ENCODE data around the gene KRT15.
"Not testable (repeated sequence)": the region's sequence is repeated elsewhere in the genome, so short reads cannot be mapped to it uniquely, and the experiment has no call there.

KRT15 gene

DNA sequence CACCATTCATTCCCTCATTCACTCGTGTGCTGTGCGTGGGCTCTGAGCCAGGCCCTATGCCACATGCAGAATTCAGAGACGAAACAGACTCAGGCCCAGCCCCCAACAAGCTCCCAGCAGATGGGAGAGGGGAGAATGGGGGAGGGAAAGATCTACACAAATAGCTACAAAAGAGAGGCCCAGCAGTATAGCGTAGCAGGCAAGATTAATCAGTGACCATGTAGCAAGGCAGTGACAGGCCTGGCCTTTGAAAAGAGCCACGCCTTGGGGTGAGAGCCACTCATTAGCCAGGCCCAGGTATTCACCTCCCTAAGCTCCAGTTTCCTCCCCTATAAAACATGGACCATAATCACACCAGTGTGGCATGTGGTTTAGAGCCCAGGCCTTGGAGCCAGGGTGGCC lies 25.8 kb upstream of the KRT15 start:
- DNase-seq = peak; percentile 53

DNA sequence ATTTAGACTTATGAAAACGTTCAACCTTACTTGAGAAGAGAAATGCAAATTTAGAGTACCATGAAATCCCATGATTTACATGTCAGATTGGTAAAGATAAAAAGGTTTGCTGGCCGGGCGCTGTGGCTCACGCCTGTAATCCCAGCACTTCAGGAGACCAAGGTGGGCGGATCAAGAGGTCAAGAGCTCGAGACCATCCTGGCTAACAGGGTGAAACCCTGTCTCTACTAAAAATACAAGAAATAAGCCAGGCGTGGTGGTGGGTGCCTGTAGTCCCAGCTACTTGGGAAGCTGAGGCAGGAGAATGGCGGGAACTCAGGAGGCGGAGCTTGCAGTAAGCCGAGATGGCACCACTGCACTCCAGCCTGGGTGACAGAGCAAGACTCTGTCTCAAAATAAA lies 24.1 kb upstream of the KRT15 start:
- not testable (repeated sequence) for DNase-seq

DNA sequence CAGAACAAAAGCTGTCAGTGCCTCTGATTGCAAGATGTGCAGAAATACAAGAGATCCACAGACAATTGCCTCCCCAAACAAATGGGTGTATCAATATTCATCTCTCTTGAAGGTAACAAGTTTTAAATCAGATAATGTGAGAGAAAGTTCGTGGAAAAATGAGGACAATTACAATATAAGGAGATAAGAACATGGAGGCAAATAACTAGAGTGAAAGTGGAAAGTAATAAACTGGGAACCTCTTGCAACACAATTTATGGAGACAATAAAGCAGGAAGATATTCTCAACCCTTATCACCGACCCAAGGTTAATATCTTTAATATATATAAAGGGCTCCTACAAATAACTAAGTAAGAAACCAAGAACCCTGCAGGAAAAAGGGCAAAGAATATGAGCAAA lies 23.7 kb upstream of the KRT15 start:
- DNase-seq = no peak

DNA sequence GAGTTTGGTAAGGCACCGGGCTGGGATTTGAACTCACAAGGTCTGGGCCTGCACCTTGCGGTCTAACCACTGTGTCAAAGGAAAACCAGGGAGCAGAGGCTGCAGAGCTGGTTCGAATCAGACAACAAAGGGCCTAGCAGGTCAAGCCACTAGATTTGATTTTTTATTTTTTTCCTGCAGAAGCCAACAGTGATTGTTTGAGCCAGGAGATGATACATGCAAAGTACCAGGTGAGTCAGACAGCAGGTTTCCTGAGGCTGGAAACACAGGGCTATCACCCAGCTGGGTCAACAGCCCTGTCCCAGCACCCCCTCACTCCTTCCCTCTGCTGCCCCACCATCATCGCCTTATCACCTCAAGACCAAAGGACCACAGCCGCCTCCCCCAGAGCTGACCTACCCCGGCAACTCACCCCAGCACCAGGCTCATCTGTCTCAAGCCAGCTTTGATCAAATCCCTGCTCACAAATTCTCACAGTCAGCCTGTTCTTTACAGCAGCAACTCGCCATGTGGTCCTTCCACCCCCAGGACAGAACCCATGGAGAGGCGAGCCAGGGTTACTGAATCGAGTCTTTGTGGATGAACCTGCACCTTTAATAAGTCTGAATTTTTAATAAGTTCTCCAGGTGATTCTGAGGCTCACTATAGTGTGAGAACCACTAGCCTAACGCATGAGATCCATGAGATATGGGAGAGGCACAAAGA lies 22.4 kb upstream of the KRT15 start:
- no peak for DNase-seq

DNA sequence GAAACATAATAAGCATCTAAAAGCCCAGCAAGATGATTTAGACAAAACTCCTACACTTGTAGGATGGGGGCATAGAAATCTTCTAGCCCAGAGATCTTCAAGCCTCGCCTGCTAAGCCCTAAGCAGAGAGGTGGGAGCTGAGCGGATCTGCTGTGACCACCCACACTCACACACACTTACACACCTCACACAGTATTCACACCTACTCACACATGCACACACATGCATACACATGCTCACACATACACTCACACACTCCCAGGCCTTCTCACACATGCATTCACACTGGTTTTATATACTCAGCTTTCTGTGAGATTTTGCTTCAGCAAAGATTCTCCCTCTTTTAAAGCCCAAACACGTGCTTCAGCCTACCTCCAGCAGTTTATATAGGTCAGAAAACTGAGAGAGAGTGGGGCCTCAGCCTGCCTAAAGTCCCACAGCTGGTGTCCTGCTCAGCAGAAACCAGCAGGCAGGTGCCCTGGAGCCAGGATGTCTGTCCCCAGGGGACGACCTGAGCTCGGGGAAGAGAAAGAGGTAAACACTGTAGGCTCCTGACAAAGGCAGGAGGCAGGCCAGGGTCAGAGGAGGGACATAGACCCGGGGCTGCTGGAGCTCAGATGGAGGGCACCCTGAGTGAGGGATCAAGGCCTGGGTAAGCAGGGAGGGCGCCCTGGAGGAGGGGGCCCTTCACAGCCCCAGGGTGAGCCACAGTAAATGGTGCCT lies 21.4 kb upstream of the KRT15 start:
- no peak for DNase-seq

DNA sequence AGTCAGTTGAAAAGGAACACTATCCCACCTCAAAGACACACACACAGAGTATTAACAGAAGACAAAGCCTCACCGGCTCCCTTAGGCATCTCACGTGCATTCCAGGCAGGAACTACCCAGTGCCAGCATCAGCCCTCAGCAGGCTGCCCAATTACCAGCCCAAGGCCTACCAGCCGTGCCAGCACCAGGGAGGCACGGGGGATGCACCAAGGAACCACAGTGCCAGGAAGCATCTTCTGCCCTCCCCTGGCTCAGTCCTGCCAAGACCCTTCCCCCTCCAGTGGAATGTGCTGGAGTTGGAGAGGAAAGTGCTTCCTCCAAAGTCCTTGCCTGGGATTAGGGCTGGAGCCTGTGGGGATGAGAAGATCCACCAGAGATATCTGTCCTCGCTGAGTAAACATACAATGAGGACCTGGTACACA lies 20.4 kb upstream of the KRT15 start:
- no peak for DNase-seq

DNA sequence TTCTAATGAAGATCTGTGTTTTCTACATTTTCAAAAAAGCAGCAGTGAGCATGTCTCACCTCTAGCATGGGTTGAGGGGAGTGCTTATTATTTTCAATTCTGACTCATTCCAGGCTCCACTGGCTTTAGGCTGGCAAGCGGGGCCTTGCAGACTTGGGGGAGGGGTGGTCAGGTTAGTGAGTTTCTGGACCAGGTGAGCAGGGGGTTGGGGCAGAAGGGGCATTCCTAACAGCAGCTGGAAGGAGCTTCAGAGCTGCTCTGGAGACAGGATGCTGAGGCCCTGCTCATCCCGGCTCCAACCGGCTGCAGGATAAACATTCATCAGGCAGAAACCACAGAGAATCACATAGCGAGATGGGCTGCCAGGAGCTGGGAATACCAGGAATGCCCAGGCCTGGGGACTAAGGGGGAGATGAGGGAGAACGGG lies 19.9 kb upstream of the KRT15 start:
- DNase-seq = no peak

DNA sequence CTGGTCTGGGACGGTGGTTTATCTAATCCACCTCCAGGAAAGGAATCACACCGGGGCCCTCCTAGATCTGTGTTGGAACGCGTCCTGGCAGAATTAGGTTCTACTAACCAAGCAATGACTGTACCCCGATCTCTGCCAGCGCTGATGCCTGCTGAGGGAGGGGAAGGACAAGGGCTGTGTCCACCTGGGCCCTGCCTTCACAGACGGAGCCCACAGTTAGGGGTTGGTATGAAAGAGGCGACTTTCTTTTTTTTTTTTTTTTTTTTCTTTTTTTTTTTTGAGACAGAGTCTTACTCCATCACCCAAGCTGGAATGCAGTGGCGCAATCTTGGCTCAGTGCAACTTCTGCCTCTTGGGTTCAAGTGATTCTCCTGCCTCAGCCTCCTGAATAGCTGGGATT lies 19.3 kb upstream of the KRT15 start:
- DNase-seq = no peak

DNA sequence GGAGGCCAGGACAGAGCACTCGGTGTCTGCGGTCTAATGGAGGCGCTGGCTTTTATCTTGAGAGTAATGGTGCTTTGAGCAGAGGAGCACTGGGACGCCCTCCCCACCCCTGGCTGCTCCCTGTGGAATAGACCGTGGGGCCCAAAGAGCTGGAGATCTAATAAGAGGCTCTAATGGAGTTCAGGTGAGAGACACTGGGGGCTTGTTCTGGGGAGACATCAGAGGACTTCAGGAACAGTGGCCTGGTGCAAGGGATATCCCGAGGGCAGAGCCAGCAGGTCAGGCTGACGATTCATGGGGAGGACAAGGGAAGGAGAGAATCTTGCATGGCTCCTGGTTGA lies 18.9 kb upstream of the KRT15 start:
- DNase-seq = no peak

DNA sequence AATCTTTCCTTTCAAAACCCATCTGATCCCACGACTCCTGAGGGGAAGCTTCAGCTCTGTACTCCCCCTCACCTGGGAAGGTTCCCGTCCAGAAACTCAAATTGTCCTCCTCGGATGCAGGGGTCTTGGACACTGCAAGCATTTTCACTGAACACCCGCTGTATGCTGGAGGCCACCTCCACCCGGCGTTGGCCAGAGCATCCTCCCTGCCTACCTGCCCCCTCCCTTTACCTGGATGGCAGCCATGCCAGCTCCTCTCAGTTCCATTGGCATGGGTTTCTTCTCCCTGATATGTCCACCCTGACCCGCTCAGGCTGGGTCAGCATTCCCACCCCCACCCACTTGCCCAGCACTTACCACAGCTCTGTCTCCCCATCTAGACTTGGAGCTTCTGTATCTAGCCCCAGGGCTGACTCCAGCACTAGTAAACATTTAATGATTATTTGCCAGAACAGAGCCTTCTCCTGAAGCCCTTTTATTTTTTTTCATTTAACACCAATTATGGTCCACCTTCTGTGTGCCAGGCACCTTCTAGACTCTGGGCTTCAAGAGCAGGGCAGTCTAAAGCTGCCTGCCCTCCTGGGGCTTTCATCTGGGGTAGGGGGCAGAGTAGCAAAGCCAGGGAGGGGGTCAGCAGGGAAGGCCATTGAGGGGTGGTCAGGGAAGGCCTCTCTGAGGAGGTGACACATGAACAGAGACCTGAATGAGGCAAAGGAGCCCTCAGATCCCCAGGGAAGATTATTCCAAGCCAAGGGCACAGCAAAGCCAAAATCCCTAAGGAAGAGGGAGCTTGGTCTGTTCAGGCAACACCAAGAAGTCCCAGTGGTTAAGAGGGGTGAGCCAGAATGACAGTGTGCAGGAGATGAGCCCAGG lies 18.3 kb upstream of the KRT15 start:
- no peak for DNase-seq

DNA sequence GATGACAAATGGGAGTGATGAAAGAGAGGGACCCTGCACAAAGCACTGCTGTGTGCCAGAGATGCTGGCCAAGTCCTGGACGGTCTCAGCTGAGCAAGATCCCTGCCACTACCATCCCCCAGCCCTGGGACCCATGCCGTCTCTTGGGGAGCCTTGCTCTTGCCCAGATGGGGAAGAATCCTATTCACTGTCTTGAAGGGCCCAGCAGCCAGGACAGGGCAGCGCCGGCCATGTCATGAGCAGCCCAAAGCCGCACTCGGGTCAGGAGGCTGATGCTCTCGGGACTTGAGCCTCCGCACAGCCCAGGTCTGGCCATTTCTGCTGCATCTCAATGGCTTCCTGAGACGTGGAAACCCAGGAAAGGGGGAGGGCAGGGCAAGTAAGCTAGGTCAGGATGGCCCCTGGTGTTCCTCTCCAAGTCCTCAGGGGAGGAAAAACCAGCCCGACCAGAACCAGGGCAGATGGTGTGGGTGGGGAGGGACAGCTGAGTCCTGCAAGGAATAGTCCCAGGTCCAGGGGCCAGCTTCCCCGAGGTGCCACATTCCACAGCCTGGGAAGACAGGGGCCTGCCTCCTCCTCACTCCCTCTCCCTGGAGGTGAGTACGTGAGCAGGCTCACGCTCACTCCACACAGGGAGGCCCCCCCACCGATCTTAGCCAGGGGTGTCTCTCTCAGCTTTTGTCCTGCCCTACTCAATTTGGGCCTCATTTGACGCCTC lies 17.2 kb upstream of the KRT15 start:
- no peak for DNase-seq

DNA sequence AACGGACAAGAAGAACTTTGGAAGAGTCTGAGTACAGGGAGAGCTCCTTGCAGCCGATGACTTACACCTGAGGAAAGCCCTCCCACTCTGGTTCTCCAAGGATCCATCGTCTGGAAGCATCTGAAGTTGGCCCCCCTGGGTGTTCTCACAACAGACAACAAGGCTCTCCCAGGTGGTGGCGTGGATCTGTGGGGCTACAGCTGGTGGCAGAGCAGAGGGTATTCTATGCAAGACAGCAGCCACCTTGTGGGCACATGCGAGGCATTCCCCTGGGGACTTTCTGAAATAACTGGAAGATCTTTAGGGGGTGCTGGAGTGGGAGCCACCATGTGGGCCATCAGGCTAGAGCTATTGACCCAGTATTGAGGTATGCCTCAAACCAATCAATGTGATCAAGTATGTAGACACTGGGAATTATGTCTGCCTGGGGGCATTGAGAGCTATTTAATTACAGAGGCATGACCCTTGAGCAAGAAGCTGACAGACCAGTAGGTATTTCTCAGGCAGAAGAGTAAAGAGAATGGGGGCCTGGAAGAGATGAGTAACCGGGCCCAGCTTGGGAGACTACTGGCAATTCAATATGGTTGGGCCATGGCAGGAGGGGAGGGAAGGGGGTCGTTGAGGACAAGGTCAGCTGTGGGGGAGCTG lies 16.3 kb upstream of the KRT15 start:
- no peak for DNase-seq

DNA sequence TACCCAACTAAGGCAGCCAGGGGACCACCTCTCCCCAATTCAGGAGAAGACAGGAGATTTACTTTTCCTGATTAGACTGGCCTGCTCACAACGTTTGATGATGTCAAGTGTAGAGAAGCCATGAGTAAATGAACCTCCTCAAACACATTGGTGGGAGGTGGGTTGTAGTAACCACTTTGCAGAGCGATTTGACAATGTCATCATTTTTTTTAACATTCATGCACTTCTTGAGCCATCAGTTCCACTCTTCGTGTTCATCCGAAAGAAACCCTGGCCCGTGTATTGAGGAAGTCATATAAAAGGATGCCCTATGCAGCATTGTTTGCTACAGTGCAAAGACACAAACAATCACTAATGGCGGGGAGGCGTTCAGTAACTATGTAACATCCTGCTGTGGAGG lies 14.9 kb upstream of the KRT15 start:
- no peak for DNase-seq

DNA sequence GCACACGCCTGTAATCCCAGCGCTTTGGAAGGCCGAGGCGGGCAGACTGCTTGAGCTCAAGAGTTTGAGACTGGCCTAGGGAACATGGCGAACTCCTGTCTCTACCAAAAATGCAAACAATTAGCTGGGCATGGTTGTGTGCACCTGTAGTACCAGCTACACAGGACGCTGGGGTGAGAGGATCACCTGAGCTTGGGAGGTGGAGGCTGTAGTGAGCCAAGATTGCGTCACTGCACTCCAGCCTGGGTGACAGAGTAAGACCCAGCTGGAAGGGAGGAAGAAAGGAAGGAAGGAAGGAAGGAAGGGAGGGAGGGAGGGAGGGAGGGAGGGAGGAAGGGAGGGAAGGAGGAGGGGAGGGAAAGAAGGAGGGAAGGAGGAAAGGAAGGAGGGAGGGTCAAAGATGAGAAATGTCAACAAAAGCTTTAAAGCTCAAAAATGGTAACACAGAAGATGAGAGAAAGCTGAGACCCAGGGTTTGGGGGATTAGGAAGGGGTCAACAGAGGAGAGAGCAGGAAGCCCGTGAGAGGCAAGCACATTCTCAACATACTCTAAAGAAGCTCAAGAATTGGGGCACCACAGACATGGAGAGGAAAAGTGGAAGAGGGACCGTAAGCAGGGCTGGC lies 14.4 kb upstream of the KRT15 start:
- no peak for DNase-seq

DNA sequence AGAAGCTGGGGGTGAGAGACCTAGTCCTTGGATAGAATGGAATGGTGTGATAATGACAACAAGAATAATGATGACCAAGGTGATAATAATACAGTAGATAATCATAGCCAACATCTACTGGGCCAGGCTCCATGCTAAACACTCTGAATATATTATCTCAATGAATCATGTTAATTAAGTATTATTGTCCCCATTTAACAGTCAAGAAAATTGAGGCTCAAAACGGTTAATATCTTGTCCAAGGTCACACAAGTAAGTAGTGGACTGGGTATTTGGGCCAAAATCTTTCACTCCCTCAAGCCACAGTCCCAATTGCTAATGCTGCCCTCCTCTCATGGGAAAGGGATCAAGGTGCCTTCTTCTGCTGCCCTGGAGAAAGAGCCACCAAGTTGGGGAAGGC lies 13.3 kb upstream of the KRT15 start:
- DNase-seq = no peak

DNA sequence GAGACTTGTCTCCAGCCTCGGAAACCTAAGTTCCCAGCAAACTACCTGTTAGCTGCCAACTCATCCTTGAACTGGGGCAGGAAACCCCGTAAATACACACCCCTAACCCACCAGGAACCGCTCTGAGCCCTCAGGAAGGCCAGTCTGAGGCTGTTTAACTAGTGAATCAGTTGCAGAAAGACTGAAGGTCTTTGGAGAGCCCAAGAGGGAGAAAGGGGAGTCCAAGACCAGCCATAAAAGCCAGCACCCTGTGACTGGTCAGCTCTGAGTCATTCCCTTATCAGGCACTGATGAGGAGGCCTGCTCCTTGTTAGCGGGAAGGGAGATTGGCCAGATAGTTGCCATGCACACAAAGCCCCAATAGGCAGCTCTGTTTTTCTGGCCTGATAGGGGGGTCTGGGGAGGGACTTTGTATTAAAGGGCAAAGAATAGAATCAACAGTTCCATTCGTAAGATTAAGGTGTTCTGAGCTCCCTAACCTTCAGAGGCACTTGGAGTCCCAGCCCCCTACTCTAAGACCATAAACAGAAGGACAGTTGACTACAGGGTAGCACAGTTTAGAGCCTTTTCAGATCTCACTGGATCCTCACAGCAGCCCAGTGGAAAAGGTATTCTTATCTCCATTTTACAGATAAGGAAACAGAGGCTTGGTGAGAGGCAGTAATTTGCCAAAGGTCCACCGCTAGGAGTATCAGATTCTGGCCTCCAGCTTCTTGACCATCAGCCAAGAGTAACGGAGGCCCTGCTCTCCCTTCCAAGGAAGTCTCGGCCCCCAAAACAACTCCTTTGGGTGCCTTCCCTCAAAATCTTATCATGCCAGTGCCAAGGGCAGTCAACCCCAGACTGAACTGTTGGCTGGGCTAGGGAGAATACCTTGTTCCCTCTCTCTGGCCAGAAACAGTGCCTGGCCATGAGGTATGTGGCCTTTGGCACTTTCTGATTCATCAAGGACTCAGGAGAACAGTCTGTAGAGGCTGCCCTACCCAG lies 11.7 kb upstream of the KRT15 start:
- no peak for DNase-seq

DNA sequence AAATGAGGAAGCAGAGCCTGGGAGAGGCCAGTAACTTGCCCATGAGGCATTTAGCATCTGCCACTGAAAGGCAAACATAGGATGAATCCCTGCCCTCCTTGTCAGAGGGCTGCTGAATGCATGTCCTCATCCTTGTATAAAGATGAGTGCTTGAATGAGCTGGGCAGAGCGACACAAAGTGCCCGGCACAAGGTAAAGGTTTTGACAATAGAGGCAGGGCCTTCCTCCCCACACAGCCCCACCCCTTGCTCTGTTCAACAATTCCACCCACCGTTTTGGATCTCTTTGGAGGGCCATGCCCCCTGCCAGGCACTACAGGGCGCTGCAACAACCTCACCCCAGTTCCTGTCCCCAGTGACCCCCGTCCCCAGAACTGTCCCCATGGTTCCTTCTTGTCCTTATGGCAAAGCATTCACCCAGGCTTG lies 10.8 kb upstream of the KRT15 start:
- DNase-seq = no peak

DNA sequence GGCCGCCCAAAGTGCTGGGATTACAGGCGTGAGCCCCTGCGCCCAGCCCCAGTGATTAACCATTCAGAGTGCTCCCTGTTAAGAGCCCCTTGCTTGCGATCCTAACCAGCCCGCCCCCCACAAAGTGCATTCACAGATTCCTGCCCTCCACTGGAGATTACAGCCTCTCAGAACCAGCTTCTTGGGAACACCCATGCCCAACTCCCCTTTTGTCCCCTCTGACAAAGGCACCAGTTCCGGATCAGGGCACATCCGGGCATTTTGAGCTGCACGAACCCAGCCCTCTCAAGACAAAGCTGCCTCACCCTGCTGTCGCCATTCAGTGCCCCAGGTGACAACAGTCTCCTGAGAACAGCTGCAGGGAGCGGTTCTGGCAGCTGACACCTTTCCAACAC lies 10.3 kb upstream of the KRT15 start:
- DNase-seq = no peak

DNA sequence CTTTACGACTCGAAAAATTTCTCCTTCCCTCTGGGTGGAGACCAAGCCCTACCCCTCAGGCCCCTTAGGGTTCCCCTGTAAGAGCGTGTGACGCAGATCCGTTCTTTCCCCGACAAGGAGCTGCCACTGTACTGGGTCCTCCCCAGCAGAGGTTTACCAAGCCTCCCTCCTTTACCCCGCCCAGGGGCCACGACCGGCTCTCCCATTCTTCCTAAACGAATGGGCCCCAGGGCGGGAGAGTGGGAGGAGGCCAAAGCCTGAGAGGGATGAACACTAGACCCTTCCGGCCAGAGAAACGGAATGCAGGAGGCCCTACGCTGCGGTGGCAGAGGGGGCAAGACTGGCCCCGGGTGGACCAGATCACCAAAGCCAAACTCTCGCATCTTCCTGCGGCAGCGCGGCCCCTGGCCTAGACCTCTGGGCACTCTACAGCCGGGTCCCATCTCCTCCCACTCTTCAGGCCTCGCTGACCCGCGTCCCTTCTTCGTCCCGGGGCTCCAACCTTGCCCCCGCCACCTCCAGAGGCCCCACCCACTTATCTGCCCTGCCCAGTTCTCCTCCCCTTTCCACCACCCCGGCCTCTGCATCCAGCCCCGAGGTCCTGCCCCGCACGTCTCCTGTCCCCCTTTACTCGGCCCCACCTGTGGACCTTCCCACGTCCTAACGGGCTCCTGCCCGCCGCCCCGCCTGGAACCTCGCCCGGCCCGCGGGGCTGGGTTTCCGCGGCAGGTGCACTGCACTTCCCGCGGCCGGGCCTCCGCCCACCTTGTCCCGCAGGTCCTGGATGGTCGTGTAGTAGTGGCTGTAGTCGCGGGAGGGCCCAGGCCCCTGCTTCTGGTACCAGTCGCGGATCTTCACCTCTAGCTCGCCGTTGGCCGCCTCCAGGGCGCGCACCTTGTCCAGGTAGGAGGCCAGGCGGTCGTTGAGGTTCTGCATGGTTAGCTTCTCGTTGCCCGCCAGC lies 8.7 kb upstream of the KRT15 start:
- DNase-seq = peak; percentile 74

All from right kidney (tissue), 1 donor.